GM21737 (cell line): ENCODE data around the gene RSPH6A.
A peak's percentile ranks its signal among the peaks of the same experiment; 100 is the strongest.

Source experiments
- ATAC-seq: cut with Tn5 transposase; IDR thresholded peaks from one replicate; pipeline ENCODE4 v1.9.1; 2021; ENCODE audit warnings: mild to moderate bottlenecking, moderate library complexity; ENCODE audit not compliant: unreplicated experiment

The RSPH6A gene

DNA sequence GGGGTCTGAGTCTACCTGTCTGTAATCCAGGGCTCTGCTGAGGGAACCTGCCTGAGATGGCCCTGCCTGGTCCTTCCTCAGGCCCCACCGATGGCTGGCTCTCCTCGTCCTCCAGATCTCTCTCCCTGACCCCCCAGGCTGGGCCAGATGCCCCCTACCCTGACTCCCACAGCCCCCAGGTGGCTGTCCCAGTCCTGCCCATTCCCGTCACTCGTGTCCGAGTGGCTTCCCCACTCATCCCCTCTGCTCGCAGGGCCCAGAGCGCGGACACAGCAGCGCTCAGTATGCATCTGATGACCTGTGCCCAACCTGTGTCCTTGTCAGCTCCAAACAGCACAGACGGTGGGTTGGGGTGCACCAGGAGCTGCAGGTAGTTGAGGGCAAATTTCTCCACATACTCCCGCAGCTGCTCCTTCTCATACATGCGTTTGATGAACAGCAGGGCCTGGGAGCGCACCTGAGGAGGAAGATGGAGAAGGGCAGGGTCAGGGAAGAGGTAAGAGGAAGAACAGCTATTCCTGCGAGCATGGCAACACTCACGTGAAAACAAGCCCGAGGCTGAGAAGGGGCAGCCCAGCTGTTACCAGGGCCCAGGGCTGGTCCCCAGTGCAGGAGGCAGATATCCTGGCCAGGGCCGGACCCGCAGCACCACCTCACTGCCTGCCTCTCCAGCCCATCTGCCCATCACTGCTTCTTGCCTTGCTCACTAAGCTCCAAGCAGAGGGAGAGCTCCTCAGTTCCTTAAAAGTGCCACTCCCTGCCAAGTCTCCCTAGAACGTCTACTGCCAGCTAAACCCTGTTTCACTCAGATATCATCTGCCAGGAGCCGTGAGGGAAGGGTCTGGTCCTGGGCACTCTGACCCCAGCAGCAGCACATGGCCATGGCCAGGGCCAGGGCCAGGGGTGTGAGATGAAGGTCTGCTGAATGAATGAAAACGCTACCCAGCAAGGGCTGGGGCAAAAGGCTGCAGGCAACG is 11.1 kb upstream of the RSPH6A start:
- no peak for ATAC-seq

DNA sequence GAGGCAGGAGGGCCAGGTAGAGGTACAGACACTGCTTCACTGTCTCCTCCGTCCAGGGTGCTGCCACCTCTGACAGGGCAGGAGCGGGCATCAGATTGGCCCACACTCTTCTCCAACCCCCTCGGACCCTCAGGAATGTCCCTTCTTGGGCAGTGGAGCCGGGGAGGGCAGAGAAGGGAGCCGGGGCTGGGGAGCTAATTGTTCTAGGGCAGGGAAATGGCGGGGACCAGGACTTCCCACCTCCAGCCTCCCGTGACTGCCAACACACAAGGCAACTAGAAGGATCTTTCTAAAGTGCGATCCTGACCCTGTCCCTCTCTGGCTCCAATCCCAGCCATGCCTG is 10.1 kb upstream of the RSPH6A start:
- no peak for ATAC-seq

DNA sequence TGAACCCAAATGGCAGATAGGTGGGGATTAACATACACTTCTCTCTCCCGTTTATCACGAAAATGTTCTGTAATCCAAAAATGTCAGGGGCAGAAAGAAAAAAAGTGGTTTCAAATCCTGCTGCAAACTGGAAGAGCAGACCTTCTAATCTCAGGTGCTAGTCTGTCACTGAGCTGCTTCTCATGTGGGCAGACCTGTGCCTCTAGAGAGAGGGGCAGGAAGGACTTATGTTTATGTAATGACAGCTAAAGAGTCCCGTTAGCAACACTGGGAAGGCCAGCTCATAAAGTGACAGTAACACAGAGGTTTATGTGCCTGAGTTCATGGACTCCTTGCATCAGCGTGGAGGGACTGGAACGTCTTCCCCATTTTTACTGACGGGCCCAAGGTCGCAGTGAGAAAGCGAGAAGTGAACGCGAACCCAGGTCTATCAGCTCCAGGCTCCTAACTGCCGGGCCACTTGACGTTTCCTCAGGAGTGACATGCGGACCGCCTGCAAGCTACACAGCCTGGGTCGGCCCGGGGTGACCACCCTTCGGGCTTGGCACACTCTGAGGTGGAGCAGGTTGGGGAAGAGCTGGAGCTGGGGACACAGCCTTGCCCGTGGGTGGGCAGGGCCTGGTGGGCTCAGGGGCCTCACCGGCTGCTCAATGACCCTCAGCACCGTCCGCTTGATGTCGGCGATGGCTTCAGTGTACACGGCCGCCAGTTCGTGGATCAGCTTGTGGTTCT is 9.6 kb upstream of the RSPH6A start:
- no peak for ATAC-seq

DNA sequence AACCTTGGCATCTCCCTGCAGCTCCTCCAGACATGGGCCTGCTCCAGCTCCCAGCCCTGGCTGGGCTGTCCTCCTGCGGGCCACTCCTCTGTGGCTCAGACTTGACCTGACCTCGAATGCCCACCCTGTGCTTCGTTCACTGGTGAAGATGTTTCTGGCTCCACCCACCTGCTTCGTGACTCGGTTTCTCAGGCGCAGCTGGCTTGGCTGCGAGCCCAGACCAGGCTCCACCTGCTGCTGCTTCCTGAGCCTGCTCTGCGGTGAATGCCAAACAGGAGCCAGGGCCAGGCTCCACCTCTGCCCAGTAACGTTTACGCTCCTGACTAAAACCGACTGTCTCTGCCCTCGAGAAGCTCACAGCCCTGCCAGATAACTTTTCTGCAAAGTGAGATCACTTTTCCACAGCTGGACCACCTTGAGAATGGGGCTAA is 8.9 kb upstream of the RSPH6A start:
- ATAC-seq = no peak

DNA sequence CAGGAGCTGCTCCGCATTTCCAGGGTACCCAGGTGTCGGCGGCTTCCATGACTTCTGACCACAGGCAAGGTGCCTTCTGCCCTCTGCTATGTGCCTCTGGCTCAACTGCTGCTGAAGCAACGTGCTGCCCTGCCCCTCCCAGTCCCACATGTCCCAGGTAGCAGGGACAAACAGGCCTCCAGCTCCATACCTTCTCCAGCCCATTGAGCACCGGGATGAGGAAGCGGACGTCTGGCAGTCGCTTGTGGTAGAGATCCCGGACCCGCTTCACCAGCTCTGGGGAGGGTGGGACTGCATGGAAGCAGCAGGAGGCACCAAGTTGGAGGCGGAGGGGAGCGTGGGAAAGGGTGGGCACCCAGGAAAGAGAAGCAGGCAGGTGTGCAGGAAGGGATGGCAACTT is 8.1 kb upstream of the RSPH6A start:
- ATAC-seq = no peak

DNA sequence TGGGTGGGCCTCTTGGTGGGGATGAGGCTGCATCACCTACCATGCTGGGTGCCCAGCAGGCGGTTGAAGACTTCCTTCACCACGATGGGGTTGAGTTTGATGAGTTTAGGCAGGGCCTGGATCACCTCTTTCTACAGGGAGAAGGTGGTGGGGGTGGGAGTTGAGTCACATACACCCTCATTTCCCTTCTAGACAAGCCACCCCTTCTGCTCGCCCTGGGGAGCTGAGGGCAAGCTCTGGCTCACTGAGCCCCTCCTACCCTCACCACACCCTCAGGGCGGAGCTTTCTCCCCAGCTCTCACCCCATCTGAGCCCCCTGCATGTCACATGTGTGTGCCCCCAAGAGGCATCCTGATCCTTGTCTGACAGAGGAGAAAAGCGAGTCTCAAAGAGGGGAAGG is 7.6 kb upstream of the RSPH6A start:
- ATAC-seq = no peak

DNA sequence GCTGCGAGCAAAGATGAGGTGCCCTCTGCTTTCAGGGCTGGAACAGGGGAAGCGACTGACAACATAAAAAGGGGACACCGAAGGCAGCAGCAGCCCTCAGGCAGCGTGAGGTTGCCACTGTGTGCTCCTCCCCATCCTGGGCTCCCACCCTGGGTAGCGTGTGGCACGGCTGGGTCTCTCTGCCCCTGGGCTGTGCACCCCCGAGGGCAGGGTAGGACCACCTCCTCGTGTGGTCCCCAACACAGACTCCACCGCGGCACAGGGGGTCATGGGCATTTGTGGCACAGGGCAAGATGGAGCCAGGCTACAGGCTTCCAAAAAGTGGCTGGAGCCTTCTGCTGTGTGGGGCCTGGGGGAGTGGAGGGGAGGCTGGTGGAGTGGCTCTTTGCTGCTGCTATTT is 6.5 kb upstream of the RSPH6A start:
- no peak for ATAC-seq

DNA sequence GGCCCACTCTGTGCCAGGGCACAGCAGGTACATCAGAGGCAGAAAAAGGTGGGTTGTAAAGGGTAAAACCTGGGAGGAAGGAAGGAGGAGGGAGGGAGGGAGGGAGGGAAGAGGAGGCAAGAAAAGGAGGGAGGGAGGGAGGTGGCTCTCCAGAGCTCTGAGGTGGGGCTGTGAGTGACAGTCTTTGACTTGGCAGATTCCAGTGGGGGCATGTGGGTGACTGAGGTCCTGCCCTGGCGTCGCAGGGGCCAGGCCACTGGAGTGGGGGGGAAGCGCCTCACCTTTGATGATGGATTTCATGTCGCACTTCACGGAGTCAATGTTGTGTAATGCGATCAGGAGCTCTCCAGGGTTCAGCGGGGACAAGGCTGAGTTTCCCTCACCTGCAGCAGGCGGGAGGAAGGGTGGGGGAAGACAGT is 6.0 kb upstream of the RSPH6A start:
- no peak for ATAC-seq

DNA sequence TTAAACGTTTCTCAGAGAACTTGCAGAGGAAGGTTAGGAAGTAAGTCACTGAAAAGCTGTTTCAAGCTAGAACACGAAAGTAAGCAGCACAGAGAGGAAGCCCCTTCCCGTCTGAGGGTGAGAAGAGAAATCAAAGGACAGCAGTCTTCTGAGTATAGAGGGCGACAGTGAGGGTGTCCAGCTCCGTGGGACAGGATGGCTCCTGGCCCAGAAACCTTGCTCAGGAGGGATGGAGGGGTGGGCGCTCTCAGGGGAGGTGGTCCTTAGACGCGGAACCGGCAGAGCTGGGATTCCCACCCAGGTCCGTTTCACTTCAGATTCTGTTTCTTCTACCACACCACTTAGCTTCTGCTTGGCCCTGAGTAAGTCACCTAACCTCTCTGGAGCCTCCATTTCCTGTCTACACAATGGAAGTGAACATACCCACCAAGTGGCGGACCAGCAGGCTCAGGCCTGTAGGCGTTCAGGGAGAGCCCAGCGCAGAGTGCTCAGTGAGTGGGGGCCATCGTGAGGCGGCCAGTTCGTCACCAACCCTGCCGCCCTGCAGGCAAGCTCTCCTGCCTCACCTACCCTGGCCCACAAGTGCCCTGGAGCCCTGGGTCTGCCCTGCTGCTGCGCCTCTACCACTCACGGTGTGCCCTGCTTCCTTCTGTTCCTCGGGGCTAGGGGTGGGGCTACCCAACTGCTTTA is 5.5 kb upstream of the RSPH6A start:
- no peak for ATAC-seq

DNA sequence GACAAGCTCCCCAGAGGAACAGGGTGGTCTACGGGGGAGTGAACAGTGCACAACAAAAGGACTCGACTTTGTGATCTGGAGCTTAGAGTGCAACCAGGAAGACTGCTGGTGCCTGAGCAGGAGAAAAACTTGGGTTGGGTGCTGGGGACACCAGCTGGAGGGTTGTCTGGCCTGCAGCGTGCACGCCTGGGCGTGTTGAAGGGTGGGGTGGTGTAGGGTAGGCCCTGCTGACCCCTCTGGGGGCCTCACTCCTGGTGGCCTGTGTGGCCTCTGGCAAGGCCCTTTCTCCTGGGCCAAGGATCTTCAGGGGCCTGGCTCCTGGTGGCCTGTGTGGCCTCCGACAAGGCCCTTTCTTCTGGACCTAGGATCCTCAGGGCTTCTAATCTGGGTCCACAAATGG is 4.7 kb upstream of the RSPH6A start:
- no peak for ATAC-seq

DNA sequence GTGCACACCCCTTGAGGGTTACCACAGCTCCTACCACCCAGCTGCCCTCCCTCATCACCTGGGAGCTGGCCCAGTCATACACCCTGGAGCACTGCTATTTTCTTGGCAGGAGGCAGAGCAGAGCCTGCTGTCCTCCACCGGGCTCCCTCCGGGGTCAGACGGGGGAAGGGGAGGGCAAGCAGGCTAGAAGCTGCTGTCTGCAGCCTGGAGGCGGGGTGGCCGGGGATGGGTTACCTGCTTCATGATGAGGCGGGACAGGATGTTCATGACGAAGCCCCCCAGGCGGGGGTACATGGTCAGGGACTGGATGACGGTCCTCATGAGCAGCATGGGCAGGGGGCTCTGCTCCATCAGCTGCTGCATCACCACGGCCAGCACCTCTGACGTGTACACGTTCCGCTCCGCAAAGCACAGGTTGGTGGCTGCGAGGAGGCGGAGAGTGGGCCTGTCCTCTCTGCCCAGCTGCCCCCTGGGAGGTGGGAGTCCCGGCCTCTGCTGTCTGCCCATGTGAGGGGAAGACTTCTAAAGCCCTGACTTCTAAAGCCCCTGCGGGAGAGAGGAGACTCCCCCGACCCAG is 2.7 kb upstream of the RSPH6A start:
- no peak for ATAC-seq

DNA sequence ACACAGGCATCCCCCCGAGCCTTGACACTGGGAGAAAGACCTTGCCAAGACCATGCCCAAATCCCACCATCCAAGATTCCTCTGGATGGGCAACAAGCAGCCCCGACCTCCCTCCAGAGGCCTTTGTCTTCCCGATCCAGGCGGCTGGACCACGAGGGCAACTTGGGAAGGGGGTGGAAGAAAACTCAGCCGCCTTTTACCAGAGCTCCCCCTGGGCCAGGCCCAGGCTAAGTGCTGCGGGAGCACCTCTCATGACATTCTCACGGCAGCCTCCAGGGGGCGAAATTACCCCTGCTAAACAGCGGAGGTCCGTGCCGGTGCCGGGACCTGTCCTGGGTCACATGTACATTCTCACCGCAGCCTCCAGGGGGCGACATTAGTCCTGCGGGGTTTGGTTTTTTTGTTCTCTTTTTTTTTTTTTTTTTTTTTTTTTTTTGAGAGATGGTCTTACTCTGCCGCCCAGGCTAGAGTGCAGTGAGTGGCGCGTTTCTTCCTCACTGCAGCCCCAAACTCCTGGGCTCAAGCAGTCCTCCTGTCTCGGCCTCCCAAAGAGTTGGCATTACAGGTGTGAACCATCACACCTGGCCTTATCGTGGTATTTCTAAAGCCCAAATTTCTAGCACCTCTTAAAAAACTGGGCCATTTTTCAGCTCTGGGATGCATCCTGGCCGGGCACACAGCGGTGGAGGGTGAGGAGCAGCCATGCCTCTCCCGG is 2.1 kb upstream of the RSPH6A start:
- ATAC-seq = peak; percentile 83

DNA sequence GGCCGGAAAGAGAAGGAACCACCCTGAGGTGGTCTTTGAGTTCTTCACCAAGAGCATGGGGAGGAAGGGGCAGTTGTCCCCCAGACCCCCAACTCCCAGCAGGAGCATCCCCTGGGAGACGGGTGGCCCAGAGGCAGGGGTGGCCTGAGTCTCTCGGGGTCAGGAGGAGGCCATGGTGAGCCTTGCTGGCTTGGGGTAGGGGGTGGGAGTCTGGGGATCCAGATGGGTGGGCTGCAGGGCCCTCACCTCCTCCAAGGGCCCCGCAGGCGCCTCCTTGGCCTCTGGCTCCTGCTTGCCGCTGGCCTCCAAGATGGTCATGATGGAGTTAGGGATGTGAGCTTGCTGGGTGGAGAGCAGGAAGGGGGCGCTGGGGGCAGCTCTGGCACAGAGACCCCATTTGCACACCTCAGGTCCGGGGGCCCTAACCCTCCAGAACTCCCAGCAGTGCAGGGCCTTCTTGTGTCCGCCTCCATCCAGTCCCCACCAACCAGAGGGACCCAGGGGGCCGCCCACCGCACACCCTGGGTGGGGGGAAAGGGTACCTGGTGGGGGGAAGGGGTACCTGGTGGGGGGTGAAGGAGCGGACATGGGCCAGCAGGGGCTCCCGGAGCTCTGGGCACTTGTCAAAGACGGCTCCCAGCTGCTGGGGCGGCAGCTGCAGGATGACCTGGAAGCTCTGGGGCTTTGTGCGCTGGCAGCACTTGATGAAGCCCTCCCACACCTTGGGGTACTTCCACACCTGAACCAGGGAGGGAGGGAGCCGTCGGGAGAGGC is 1.3 kb upstream of the RSPH6A start:
- no peak for ATAC-seq

DNA sequence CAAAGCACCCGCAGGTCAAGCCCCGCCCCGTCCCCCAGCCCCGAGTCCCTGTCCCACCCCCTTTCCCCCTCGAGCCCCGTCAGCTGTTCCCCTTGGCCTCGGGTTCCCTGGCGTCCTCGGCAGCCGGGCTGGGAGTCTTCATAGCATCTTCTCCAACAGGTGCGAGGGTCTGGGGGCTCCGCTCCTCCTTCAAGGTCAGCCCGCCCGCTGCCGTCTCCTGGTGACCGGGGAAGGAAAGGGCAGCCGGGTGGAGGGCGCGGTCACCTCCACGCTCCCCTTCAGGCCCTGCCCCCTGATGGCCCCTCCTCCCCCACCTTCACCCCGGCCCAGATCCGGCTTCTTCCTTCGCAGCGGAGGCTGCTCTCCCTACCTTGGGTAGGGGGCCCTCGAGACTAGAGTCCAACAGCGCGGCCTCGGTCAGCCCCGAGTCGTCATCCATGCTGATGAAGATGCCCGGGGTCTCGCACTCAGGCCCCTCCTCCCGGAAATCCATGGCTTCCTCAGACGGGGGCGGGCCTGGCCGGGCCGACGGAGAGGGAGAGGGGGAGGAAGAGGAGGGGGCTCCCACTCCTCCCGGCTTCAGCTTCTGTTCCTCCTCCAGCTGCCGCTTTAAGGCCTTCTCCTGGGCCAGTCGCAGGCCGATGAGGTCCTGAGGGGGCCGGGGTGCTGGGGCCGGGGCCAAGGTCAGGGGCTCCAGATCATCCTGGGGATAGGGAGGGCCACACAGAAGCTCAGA is 541 bp upstream of the RSPH6A start:
- no peak for ATAC-seq

DNA sequence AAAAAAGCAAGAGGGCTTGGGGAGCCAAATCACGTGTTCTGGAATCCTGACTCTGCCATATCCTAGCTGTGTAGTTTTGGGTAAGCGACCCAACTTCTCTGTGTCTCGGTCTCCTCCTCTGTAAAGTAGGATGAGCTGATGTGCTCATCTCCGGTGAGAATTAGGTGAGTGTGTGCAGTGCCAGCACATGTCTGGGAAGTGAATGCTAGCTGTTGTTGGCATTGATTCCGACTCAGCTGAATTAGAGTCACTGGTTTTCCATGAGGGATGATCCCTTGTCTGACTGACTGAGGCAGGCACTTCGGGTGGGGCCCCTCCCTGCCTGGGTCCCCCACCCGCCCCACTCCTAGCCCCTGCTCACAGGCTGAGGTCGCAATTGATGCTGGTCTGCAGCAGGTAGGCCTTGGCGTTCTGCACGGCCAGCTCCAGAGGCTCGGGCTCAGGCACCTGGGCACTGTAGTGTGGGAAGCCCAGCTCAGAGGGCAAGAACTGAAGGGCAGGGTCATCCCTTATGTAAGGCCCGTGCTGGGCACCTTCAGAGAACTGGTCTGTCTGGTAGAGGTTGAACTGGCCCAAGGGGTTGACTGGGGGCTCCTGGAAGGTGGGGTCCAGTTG is 835 bp downstream of the RSPH6A start:
- no peak for ATAC-seq

DNA sequence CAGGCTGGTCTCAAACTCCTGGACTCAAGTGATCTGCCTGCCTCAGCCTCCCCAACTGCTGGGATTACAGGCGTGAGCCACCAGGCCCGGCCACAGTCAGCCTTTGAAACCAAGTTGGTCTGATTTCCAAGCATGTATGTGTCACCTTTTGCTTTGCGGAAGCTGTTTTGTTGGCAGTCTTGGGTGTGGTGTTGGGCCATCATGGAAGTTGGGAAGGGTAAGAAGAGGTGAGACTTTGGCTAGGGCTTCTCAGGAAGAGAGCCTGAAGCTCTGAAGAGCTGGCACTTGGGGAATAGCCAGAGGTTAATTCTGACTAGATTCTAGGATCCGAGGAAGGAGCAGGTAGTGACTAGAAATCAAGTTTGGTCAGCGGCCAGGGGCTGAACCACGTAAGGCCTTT is 2.8 kb downstream of the RSPH6A start:
- ATAC-seq = no peak

DNA sequence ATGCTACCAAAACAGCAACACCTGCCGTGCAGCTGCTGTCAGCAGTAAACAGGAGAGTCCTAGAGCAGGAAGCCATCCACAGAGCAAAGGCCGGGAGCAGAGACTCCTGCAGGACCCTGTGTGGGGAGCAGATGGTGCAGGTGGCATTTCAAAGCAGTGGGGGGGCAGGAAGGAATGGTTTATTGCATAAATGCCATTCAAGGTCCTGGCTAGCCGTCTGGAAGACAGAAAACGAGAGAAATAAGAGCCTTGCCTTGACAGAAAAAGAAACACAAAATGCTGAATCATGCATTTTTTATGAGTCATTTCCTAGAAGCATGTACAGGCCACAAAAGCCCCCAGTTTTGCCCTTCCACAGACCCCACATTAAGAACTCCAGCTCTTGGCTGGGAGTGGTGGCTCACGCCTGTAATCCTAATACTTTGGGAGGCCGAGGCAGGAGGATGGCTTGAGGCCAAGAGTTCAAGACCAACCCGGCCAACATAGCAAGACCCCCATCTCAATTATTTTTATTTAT is 5.4 kb downstream of the RSPH6A start:
- ATAC-seq = no peak

DNA sequence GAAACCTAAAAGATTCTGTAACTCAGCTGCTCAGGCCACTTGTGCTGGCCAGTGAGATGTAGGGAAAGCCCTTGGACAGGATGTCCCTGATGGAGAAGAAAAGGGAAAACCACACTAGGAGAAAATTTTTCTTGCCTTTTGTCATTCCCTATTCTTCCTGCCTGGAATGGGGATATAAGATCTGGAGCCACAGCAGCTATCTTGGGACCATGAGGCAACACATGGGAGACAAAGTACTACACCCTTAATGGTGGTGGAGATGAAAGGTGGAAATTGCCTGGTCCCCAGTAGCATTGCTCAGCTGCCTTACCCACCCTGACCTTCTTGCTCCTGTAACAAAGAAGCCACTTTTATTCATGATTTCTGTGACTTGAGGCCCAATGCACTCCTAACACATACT is 9.4 kb downstream of the RSPH6A start:
- no peak for ATAC-seq

DNA sequence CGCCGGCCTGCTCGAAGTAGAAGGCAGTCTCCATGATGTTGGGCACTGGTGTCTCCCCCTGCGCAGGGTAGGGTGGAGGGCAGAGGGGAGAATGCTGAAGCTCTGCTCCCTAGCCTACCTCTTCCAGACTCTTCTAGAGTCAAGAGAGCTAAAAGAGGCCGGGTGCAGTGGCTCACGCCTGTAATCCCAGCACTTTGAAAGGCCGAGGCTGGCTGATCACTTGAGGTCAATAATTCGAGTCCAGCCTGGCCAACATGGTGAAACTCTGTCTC is 10.2 kb downstream of the RSPH6A start:
- ATAC-seq = no peak
